ENCODE results near the gene GPC6. TPM values are rescaled to one million over a fixed set of nuclear protein-coding genes. Genes with fewer than 3 reads are reported as not detected.

Gene GPC6
- total and polyA plus RNA-seq, 2 experiments from 2014 or later = 14.4 to 43.3 TPM

DNA sequence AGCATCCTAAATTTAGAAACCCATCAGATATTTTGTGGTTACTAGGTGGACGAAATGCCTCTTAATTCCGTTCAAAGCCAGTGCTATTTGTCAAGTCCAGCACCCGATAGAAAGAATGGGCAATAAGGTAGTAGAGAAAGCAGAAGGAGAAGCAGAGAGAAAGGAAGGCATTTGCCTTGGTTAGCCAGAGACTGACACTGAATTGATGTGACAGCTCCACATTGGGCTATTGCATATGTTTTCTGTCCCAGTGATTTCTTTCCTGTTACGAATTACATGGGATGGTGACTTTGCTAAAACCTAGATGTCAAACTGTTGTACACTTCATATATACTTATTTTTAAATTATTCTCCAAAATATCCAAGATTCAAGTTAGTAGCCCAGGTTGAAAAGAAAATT is 710.3 kb downstream of the GPC6 start:
- TF ChIP-seq, protein P1, sequence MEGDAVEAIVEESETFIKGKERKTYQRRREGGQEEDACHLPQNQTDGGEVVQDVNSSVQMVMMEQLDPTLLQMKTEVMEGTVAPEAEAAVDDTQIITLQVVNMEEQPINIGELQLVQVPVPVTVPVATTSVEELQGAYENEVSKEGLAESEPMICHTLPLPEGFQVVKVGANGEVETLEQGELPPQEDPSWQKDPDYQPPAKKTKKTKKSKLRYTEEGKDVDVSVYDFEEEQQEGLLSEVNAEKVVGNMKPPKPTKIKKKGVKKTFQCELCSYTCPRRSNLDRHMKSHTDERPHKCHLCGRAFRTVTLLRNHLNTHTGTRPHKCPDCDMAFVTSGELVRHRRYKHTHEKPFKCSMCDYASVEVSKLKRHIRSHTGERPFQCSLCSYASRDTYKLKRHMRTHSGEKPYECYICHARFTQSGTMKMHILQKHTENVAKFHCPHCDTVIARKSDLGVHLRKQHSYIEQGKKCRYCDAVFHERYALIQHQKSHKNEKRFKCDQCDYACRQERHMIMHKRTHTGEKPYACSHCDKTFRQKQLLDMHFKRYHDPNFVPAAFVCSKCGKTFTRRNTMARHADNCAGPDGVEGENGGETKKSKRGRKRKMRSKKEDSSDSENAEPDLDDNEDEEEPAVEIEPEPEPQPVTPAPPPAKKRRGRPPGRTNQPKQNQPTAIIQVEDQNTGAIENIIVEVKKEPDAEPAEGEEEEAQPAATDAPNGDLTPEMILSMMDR (IDR thresholded peaks at IDR 0.05; ENCODE audit: low read depth, low read length) = no peak

DNA sequence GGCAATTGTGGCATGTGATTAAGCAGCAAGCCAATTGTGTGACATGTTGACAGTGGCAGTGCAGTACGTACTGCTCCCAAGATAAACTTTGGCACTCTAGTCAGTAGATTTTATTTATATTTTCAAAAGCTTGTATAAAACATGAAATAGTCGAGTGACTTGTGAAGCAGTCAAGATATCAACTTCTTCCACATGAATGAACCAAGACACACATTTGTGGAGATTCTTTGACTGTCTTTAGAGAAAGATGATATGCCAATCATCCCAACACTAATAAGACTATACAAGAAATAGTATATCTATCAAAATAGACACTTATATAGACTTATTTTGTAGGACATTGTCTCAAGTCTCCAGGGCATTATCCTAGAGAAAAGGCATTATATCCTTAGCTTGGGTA is 714.8 kb downstream of the GPC6 start:
- H3K4me1 ChIP-seq (ENCODE audit: low read depth) = no peaks in the 10 kb centered on the region
- no peaks in the 10 kb centered on the region for H3K27me3 ChIP-seq
- DNase-seq (ENCODE audit: low read depth in 1 of 2, low spot score in 1 of 2) = no peak
- no peaks in the 10 kb centered on the region for H3K36me3 ChIP-seq
- H3K4me3 ChIP-seq = no peak overlapping the region
- TF ChIP-seq, protein P1 (IDR thresholded peaks at IDR 0.05; ENCODE audit: low read depth, low read length) = no peak
- H3K27ac ChIP-seq = no peak overlapping the region
- H3K9me3 ChIP-seq (ENCODE audit: low read depth) = no peaks in the 10 kb centered on the region

More for the DNA sequence above, 710.3 kb downstream of the GPC6 start:
- H3K36me3 ChIP-seq = no peaks in the 10 kb centered on the region
- H3K27me3 ChIP-seq = no peaks in the 10 kb centered on the region
- no peak overlapping the region for H3K4me3 ChIP-seq
- no peaks in the 10 kb centered on the region for H3K4me1 ChIP-seq (ENCODE audit: low read depth)
- no peak overlapping the region for H3K27ac ChIP-seq
- H3K9me3 ChIP-seq (ENCODE audit: low read depth) = no peaks in the 10 kb centered on the region
- no peak for DNase-seq (ENCODE audit: low read depth in 1 of 2, low spot score in 1 of 2)

DNA sequence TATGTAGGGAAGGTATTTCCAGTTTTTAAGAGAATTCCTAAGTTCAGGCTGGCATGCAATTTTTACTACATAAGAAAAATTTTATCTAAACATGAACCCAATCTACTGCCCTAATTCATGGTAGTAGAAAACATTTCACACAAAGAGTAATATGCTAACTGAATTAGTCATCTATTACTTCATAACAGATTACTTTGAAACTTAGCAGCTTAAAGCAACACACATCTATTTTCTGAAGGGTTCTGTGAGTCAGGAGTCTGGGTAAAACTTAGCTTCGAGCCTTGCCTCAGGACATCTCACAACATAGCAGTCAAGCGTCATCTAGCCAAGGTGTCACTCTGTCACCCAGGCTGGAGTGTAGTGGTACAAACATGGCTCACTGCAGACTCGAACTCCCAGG is 715.4 kb downstream of the GPC6 start:
- peak in 1 of 2 donors; percentile 34 for DNase-seq (ENCODE audit: low read depth in 1 of 2, low spot score in 1 of 2)
- H3K27me3 ChIP-seq = no peaks in the 10 kb centered on the region
- H3K4me1 ChIP-seq (ENCODE audit: low read depth) = no peaks in the 10 kb centered on the region
- no peaks in the 10 kb centered on the region for H3K9me3 ChIP-seq (ENCODE audit: low read depth)
- H3K27ac ChIP-seq = no peak overlapping the region
- no peak overlapping the region for H3K4me3 ChIP-seq
- H3K36me3 ChIP-seq = no peaks in the 10 kb centered on the region
- TF ChIP-seq, protein P1 (IDR thresholded peaks at IDR 0.05; ENCODE audit: low read depth, low read length) = no peak

DNA sequence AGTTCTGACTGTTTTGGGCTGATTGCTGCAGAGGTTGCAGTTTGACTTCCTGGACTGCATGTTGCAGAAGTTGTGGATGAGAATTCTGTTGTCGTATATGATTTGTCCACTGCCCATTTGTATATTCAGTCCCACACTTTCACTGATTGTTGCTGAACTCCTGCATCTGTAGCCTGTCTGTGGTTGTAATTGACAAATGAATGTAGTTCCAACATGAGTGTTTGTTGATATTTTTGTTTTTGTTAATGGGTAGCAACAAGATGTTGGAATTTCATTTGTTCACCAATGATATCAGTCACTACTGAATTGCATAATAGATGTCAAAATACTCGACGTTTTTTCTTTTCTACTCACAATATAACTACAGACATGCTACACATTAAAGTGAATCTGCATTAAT is 719.0 kb downstream of the GPC6 start:
- TF ChIP-seq, protein P1 (IDR thresholded peaks at IDR 0.05; ENCODE audit: low read depth, low read length) = no peak
- DNase-seq (ENCODE audit: low read depth in 1 of 2, low spot score in 1 of 2) = no peak
- Histone ChIP-seq H3K27ac (no peak overlapping the region), H3K36me3 (no peaks in the 10 kb centered on the region), H3K9me3 (ENCODE audit: low read depth) (no peaks in the 10 kb centered on the region), H3K27me3 (no peaks in the 10 kb centered on the region), H3K4me1 (ENCODE audit: low read depth) (peaks cover under 1% of the 10 kb centered on the region), H3K4me3 (no peak overlapping the region)

DNA sequence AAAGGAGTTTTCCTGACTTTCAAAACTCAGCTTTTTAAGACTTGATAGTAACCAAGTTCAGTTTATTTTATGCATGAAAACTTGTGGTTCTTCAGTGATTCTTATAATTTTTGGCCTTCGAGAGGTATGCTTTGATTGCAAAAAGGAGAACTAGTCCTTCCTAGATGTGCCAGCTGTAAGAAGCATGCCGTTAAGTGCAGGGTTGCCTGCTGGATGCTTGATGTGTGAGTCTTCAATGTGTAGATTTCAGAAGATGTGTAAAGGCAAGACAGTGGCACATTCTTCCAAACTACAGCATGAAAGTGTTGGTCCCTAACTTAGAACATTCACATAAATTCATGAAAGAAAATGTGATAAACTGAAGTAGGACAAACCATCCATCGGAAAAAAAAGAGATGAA is 720.4 kb downstream of the GPC6 start:
- no peak for DNase-seq (ENCODE audit: low read depth in 1 of 2, low spot score in 1 of 2)
- Histone ChIP-seq H3K9me3 (ENCODE audit: low read depth) (no peaks in the 10 kb centered on the region), H3K27me3 (no peaks in the 10 kb centered on the region), H3K27ac (no peak overlapping the region), H3K36me3 (no peaks in the 10 kb centered on the region), H3K4me3 (no peak overlapping the region), H3K4me1 (ENCODE audit: low read depth) (peaks cover 7% of the 10 kb centered on the region)
- TF ChIP-seq, protein P1 (IDR thresholded peaks at IDR 0.05; ENCODE audit: low read depth, low read length) = no peak

DNA sequence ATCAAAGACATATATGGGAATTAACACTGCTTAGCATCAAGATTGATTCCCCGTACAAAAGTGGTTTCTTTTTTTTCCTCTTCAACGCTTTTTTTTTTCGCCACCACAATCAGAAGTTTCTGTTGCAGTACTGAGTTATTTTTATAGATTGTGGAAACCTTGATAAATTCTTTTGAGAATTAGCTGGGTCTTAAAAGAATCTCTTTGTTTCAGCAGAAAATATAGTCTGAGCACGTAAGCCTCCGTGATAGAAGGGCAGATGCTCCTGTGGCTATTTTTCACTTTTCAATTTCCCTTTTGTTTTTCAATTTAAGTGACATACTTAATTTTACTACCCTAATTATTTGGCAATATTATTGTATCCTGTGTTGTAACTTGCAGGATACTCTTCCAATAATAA is 721.0 kb downstream of the GPC6 start:
- H3K9me3 ChIP-seq (ENCODE audit: low read depth) = no peaks in the 10 kb centered on the region
- no peak for DNase-seq (ENCODE audit: low read depth in 1 of 2, low spot score in 1 of 2)
- H3K36me3 ChIP-seq = no peaks in the 10 kb centered on the region
- H3K27ac ChIP-seq = no peak overlapping the region
- H3K4me1 ChIP-seq (ENCODE audit: low read depth) = peaks cover 7% of the 10 kb centered on the region
- TF ChIP-seq, protein P1 (IDR thresholded peaks at IDR 0.05; ENCODE audit: low read depth, low read length) = no peak
- H3K4me3 ChIP-seq = no peak overlapping the region
- no peaks in the 10 kb centered on the region for H3K27me3 ChIP-seq
